OCI-LY1 (cell line): Measurements from ENCODE around the gene TBRG4.

Experiments used
- EZH2 ChIP-seq: fragments of 200-600 bp; sonication (generic), shearing (Covaris generic); IDR thresholded peaks from 2 replicates; pipeline ENCODE4 v1.8.0; 2017; ENCODE audit warnings: borderline replicate concordance, mixed run types, mild to moderate bottlenecking, antibody characterized with exemption, low read length, moderate library complexity, mixed read lengths
- TF ChIP-seq, protein P1 (sequence below): fragments of 200-600 bp; sonication (generic), shearing (Covaris generic); IDR thresholded peaks from 2 replicates; pipeline ENCODE4 v1.5.1; 2017; ENCODE audit warnings: mild to moderate bottlenecking, antibody characterized with exemption, low read length, moderate library complexity, mixed read lengths

GRCh38 chr7:45143616-45144015 is 32.1 kb upstream of the TBRG4 start:
- TF ChIP-seq, protein P1, sequence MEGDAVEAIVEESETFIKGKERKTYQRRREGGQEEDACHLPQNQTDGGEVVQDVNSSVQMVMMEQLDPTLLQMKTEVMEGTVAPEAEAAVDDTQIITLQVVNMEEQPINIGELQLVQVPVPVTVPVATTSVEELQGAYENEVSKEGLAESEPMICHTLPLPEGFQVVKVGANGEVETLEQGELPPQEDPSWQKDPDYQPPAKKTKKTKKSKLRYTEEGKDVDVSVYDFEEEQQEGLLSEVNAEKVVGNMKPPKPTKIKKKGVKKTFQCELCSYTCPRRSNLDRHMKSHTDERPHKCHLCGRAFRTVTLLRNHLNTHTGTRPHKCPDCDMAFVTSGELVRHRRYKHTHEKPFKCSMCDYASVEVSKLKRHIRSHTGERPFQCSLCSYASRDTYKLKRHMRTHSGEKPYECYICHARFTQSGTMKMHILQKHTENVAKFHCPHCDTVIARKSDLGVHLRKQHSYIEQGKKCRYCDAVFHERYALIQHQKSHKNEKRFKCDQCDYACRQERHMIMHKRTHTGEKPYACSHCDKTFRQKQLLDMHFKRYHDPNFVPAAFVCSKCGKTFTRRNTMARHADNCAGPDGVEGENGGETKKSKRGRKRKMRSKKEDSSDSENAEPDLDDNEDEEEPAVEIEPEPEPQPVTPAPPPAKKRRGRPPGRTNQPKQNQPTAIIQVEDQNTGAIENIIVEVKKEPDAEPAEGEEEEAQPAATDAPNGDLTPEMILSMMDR: no peak
- TF ChIP-seq EZH2: no peak
